Tibial nerve (tissue), 4 donors: Measurements from ENCODE around the gene CNTN5.

Source experiments
- CTCF ChIP-seq, 5 experiments: fragments of 200-600 bp in 3 of 5; fragments of 450-650 bp in 2 of 5; sonication (generic) in 3 of 5; IDR thresholded peaks; one replicate each; pipeline ENCODE4 v1.5.1; 2016 to 2019; ENCODE audit warnings: antibody characterized with exemption in 5 of 5, mild to moderate bottlenecking in 3 of 5, moderate library complexity in 2 of 5
- EP300 ChIP-seq, 2 donors: sonication (generic); formaldehyde crosslinking; IDR thresholded peaks; one replicate each; pipeline ENCODE4 v1.6.1; 2017; ENCODE audit warnings: antibody characterized with exemption in 2 of 2, mild to moderate bottlenecking in 1 of 2
- POLR2A ChIP-seq, 2 donors: fragments of 450-650 bp; IDR thresholded peaks; one replicate each; pipeline ENCODE4 v1.6.1; 2017; ENCODE audit warnings: antibody characterized with exemption in 2 of 2, mild to moderate bottlenecking in 2 of 2, moderate library complexity in 2 of 2

GRCh38 chr11:100383357-100383865 is 1362.7 kb downstream of the CNTN5 start:
- TF ChIP-seq EP300 (IDR thresholded peaks at IDR 0.05), result no peak
- no peak for TF ChIP-seq POLR2A (IDR thresholded peaks at IDR 0.05)
- TF ChIP-seq CTCF (IDR thresholded peaks at IDR 0.05), result no peak
